Renal pelvis (tissue), 4 donors: Measurements from ENCODE around the gene GRB10. TPM values are rescaled to one million over a fixed set of nuclear protein-coding genes. Genes with fewer than 3 reads are reported as not detected.
"Not testable (repeated sequence)": the region's sequence is repeated elsewhere in the genome, so short reads cannot be mapped to it uniquely, and the experiment has no call there.

Experiments
- DNase-seq: peaks from one replicate; pipeline ENCODE4 v3.0.0-alpha.2; 2013
- polyA plus RNA-seq, 3 donors: library from polyadenylated mRNA; unstranded; fragments of 120-200 nt; gene quantifications; one replicate each; pipeline ENCODE4 v1.2.1, GENCODE V29; 2013; ENCODE audit not compliant: insufficient read length in 3 of 3

Gene GRB10
- polyA plus RNA-seq, 3 donors, result 31.3 to 50.8 (median 45.3) TPM

GRCh38 chr7:50556247-50556991 is 226.3 kb downstream of the GRB10 start:
- no peak for DNase-seq

- DNase-seq, result no peak
Measured at GRCh38 chr7:50555594-50556140, 227.0 kb downstream of the GRB10 start.

- no peak for DNase-seq
Measured at GRCh38 chr7:50554431-50555322, 228.0 kb downstream of the GRB10 start.

- no peak for DNase-seq
Measured at GRCh38 chr7:50553973-50554372, 228.7 kb downstream of the GRB10 start.

GRCh38 chr7:50552921-50553320 is 229.8 kb downstream of the GRB10 start:
- DNase-seq, result peak; percentile 55

- DNase-seq, result no peak
Measured at GRCh38 chr7:50552139-50552538, 230.6 kb downstream of the GRB10 start.

GRCh38 chr7:50545613-50546012 is 237.1 kb downstream of the GRB10 start:
- DNase-seq, result not testable (repeated sequence)

GRCh38 chr7:50544992-50545391 is 237.7 kb downstream of the GRB10 start:
- no peak for DNase-seq

GRCh38 chr7:50543776-50544442 is 238.8 kb downstream of the GRB10 start:
- no peak for DNase-seq

- DNase-seq, result no peak
Measured at GRCh38 chr7:50542132-50542531, 240.6 kb downstream of the GRB10 start.

- no peak for DNase-seq
Measured at GRCh38 chr7:50540785-50541579, 241.7 kb downstream of the GRB10 start.

Other genes with a start within 250 kb of the GRB10 start
- 10 to 100 TPM; 64.9 to 79.4 (median 73.4) TPM for gene DDC, start 217.5 kb downstream of the GRB10 start, polyA plus RNA-seq